ENCODE data around the gene TSHR.
"Not testable (repeated sequence)": the region's sequence is repeated elsewhere in the genome, so short reads cannot be mapped to it uniquely, and the experiment has no call there.

TSHR gene

GRCh38 chr14:80951491-80951890 lies 3.9 kb upstream of the TSHR start:
- no peak for DNase-seq (ENCODE audit: low read depth in 2 of 2)

- not testable (repeated sequence) for DNase-seq (ENCODE audit: low read depth in 2 of 2)
Observed at GRCh38 chr14:80953211-80953610, 2.2 kb upstream of the TSHR start.

GRCh38 chr14:80954687-80955299 lies 628 bp upstream of the TSHR start:
- DNase-seq (ENCODE audit: low read depth in 2 of 2): peak; percentile 45 to 49

GRCh38 chr14:80956102-80956501 lies 681 bp downstream of the TSHR start:
- DNase-seq (ENCODE audit: low read depth in 2 of 2): no peak

GRCh38 chr14:80956922-80957321 lies 1.5 kb downstream of the TSHR start:
- no peak for DNase-seq (ENCODE audit: low read depth in 2 of 2)

- no peak for DNase-seq (ENCODE audit: low read depth in 2 of 2)
Observed at GRCh38 chr14:80957613-80958012, 2.2 kb downstream of the TSHR start.

GRCh38 chr14:80958226-80958625 lies 2.8 kb downstream of the TSHR start:
- DNase-seq (ENCODE audit: low read depth in 2 of 2): no peak

GRCh38 chr14:80958939-80959338 lies 3.5 kb downstream of the TSHR start:
- no peak for DNase-seq (ENCODE audit: low read depth in 2 of 2)

- peak in 1 of 2 donors; percentile 35 for DNase-seq (ENCODE audit: low read depth in 2 of 2)
Observed at GRCh38 chr14:80959496-80959895, 4.1 kb downstream of the TSHR start.

- DNase-seq (ENCODE audit: low read depth in 2 of 2): no peak
Observed at GRCh38 chr14:80965037-80965436, 9.6 kb downstream of the TSHR start.

GRCh38 chr14:80973931-80974641 lies 18.7 kb downstream of the TSHR start:
- no peak for DNase-seq (ENCODE audit: low read depth in 2 of 2)

GRCh38 chr14:80974679-80975078 lies 19.3 kb downstream of the TSHR start:
- no peak for DNase-seq (ENCODE audit: low read depth in 2 of 2)

GRCh38 chr14:80977221-80977620 lies 21.8 kb downstream of the TSHR start:
- DNase-seq (ENCODE audit: low read depth in 2 of 2): no peak

GRCh38 chr14:80978403-80978802 lies 23.0 kb downstream of the TSHR start:
- DNase-seq (ENCODE audit: low read depth in 2 of 2): no peak

- DNase-seq (ENCODE audit: low read depth in 2 of 2): no peak
Observed at GRCh38 chr14:80979951-80980350, 24.5 kb downstream of the TSHR start.

GRCh38 chr14:80981156-80981555 lies 25.7 kb downstream of the TSHR start:
- no peak for DNase-seq (ENCODE audit: low read depth in 2 of 2)

- no peak for DNase-seq (ENCODE audit: low read depth in 2 of 2)
Observed at GRCh38 chr14:80981673-80982072, 26.3 kb downstream of the TSHR start.

- DNase-seq (ENCODE audit: low read depth in 2 of 2): no peak
Observed at GRCh38 chr14:80982711-80983110, 27.3 kb downstream of the TSHR start.

GRCh38 chr14:80987235-80988032 lies 32.0 kb downstream of the TSHR start:
- peak; percentile 21 to 23 for DNase-seq (ENCODE audit: low read depth in 2 of 2)

GRCh38 chr14:80988192-80988591 lies 32.8 kb downstream of the TSHR start:
- DNase-seq (ENCODE audit: low read depth in 2 of 2): no peak

- no peak for DNase-seq (ENCODE audit: low read depth in 2 of 2)
Observed at GRCh38 chr14:80988735-80989429, 33.5 kb downstream of the TSHR start.

GRCh38 chr14:80992580-80992979 lies 37.2 kb downstream of the TSHR start:
- DNase-seq (ENCODE audit: low read depth in 2 of 2): no peak
